Measurements from ENCODE around the gene NKG7. TPM values are rescaled to one million over a fixed set of nuclear protein-coding genes. Genes with fewer than 3 reads are reported as not detected.

NKG7 gene
- total RNA-seq, 4 donors from 2014 or later, result 1.3 TPM; not detected in 3

GRCh38 chr19:51380379-51380778 lies 7.9 kb upstream of the NKG7 start:
- WGBS, 2 donors, result 94 to 95% methylated on average over 9 of the region's 9 CpGs

GRCh38 chr19:51377422-51377821 lies 5.0 kb upstream of the NKG7 start:
- no peak overlapping the region for H3K4me3 ChIP-seq (ENCODE audit: low read depth, poor library complexity, severe bottlenecking)
- TF ChIP-seq CTCF (IDR thresholded peaks at IDR 0.05) (no peak), POLR2A (IDR thresholded peaks at IDR 0.05) (no peak)
- 74 to 80% methylated on average over 2 of the region's 2 CpGs for WGBS, 2 donors
- intact Hi-C loops (cut with DNase I; ENCODE audit: low total_unique reads), result no loop called here
- no peak for DNase-seq (ENCODE audit: low spot score in 2 of 2)

More at GRCh38 chr19:51380379-51380778, 7.9 kb upstream of the NKG7 start:
- no peak for TF ChIP-seq POLR2A (IDR thresholded peaks at IDR 0.05)
- TF ChIP-seq CTCF (IDR thresholded peaks at IDR 0.05), result no peak
- H3K4me3 ChIP-seq (ENCODE audit: low read depth, poor library complexity, severe bottlenecking), result no peak overlapping the region
- intact Hi-C loops (cut with DNase I; ENCODE audit: low total_unique reads), result no loop called here
- DNase-seq (ENCODE audit: low spot score in 2 of 2), result no peak

GRCh38 chr19:51375504-51376221 lies 3.2 kb upstream of the NKG7 start:
- no peak overlapping the region for H3K4me3 ChIP-seq (ENCODE audit: low read depth, poor library complexity, severe bottlenecking)
- intact Hi-C loops (cut with DNase I; ENCODE audit: low total_unique reads), result no loop called here
- no peak for TF ChIP-seq CTCF (IDR thresholded peaks at IDR 0.05)
- TF ChIP-seq POLR2A (IDR thresholded peaks at IDR 0.05), result no peak
- no peak for DNase-seq (ENCODE audit: low spot score in 2 of 2)
- WGBS, 2 donors, result 69 to 78% methylated on average over 10 to 11 of the region's 11 CpGs

- no peak for TF ChIP-seq POLR2A (IDR thresholded peaks at IDR 0.05)
- TF ChIP-seq CTCF (IDR thresholded peaks at IDR 0.05), result no peak
- DNase-seq (ENCODE audit: low spot score in 2 of 2), result no peak
- WGBS, 2 donors, result 86 to 87% methylated on average over 15 to 18 of the region's 18 CpGs
- H3K4me3 ChIP-seq (ENCODE audit: low read depth, poor library complexity, severe bottlenecking), result no peak overlapping the region
- intact Hi-C loops (cut with DNase I; ENCODE audit: low total_unique reads), result no loop called here
Measured at GRCh38 chr19:51372021-51372648, 319 bp downstream of the NKG7 start.

- no peak for DNase-seq (ENCODE audit: low spot score in 2 of 2)
- no peak for TF ChIP-seq POLR2A (IDR thresholded peaks at IDR 0.05)
- TF ChIP-seq CTCF (IDR thresholded peaks at IDR 0.05), result no peak
- no peak overlapping the region for H3K4me3 ChIP-seq (ENCODE audit: low read depth, poor library complexity, severe bottlenecking)
- intact Hi-C loops (cut with DNase I; ENCODE audit: low total_unique reads), result no loop called here
- 72 to 80% methylated on average over 8 of the region's 8 CpGs for WGBS, 2 donors
Measured at GRCh38 chr19:51371186-51371690, 1.2 kb downstream of the NKG7 start.

All from lower leg skin (tissue), 4 donors.